Measurements from ENCODE around the gene PRKACA. TPM values are rescaled to one million over a fixed set of nuclear protein-coding genes. Genes with fewer than 3 reads are reported as not detected.
"Not testable (repeated sequence)": the region's sequence is repeated elsewhere in the genome, so short reads cannot be mapped to it uniquely, and the experiment has no call there.

PRKACA gene
- total RNA-seq, 4 donors from 2014 or later = 26.9 to 59.4 (median 41.3) TPM

DNA sequence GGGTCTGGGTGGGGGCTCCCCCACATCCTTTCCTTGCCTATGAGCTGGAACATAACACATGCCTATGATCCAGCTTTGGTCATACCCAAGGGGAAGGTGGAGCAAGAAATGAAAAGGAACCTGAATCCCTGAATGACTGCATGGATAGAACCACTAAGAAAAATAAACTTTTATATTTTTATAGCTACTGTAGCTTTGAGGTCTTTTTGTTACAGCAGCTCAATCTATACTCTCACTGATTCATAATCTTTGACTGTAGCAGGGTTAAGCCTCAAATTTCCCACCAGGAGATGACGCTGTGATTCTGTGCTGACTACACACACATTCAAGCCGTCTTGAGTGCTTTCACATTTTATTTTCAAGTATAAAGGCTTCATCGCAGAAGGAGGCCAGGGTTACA, 64.5 kb downstream of the PRKACA start:
- H3K27me3 ChIP-seq = peaks cover 0 to 16% of the 10 kb centered on the region in 2 donors
- no peak overlapping the region for H3K4me3 ChIP-seq
- no peak overlapping the region for H3K27ac ChIP-seq
- H3K9me3 ChIP-seq = peaks cover 0 to 22% (median 0%) of the 10 kb centered on the region in 4 donors
- H3K36me3 ChIP-seq = peaks cover 0 to 18% (median 0%) of the 10 kb centered on the region in 3 donors
- DNase-seq (ENCODE audit: low spot score in 2 of 2) = no peak
- H3K4me1 ChIP-seq = peaks cover 0 to 12% (median 5%) of the 10 kb centered on the region in 4 donors
- TF ChIP-seq, protein P1, sequence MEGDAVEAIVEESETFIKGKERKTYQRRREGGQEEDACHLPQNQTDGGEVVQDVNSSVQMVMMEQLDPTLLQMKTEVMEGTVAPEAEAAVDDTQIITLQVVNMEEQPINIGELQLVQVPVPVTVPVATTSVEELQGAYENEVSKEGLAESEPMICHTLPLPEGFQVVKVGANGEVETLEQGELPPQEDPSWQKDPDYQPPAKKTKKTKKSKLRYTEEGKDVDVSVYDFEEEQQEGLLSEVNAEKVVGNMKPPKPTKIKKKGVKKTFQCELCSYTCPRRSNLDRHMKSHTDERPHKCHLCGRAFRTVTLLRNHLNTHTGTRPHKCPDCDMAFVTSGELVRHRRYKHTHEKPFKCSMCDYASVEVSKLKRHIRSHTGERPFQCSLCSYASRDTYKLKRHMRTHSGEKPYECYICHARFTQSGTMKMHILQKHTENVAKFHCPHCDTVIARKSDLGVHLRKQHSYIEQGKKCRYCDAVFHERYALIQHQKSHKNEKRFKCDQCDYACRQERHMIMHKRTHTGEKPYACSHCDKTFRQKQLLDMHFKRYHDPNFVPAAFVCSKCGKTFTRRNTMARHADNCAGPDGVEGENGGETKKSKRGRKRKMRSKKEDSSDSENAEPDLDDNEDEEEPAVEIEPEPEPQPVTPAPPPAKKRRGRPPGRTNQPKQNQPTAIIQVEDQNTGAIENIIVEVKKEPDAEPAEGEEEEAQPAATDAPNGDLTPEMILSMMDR (IDR thresholded peaks at IDR 0.05) = no peak
- no peak for TF ChIP-seq POLR2A (IDR thresholded peaks at IDR 0.05)
- 93 to 99% methylated on average over 3 of the region's 3 CpGs for WGBS, 2 donors

DNA sequence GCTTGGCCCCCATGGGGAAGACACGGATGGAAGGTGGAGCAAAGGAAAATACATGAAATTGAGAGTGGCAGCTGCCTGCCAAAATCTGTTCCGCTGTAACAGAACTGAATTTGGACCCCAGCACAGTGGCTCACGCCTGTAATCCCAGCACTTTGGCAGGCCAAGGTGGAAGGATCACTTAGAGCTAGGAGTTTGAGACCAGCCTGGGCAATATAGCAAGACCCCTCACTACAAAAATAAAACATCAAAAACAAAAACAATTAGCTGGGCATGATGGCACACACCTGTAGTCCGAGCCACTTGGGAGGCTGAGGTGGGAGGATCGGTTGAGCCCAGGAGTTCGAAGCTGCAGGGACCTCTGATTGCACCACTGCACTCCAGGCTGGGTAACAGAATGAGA, 65.1 kb downstream of the PRKACA start:
- no peak for DNase-seq (ENCODE audit: low spot score in 2 of 2)

DNA sequence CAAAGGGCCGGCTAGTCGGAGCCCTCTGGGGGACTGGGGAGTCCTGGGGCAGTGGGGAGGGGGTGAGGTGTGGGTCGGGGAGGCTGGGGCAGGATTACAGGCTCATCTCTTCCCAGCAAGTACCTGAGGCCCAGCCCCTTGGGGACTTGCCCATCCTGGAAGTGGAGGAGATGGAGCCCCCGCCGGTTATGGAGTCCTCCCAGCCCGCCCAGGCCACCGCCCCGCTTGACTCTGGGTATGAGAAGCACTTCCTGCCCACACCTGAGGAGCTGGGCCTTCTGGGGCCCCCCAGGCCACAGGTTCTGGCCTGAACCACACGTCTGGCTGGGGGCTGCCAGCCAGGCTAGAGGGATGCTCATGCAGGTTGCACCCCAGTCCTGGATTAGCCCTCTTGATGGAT, 65.6 kb downstream of the PRKACA start:
- WGBS, 2 donors = 62 to 86% methylated on average over 5 to 9 of the region's 9 CpGs
- H3K27me3 ChIP-seq = peaks cover 0 to 6% of the 10 kb centered on the region in 2 donors
- no peak for DNase-seq (ENCODE audit: low spot score in 2 of 2)
- H3K27ac ChIP-seq = no peak overlapping the region
- H3K4me1 ChIP-seq = peaks cover 0 to 2% (median 0%) of the 10 kb centered on the region in 4 donors
- no peak overlapping the region for H3K4me3 ChIP-seq
- TF ChIP-seq, protein P1 (IDR thresholded peaks at IDR 0.05) = no peak
- no peak for TF ChIP-seq EP300 (IDR thresholded peaks at IDR 0.05)
- TF ChIP-seq POLR2A (IDR thresholded peaks at IDR 0.05) = no peak
- peaks cover 0 to 22% (median 0%) of the 10 kb centered on the region in 4 donors for H3K9me3 ChIP-seq
- peaks cover 0 to 18% (median 0%) of the 10 kb centered on the region in 3 donors for H3K36me3 ChIP-seq

More for the DNA sequence above, 65.1 kb downstream of the PRKACA start:
- Histone ChIP-seq H3K4me3 (no peak overlapping the region), H3K4me1 (peaks cover 0 to 6% (median 2%) of the 10 kb centered on the region in 4 donors), H3K9me3 (peaks cover 0 to 22% (median 0%) of the 10 kb centered on the region in 4 donors), H3K27ac (no peak overlapping the region), H3K36me3 (peaks cover 0 to 18% (median 0%) of the 10 kb centered on the region in 3 donors), H3K27me3 (peaks cover 0 to 10% of the 10 kb centered on the region in 2 donors)
- TF ChIP-seq, protein P1 (IDR thresholded peaks at IDR 0.05) = no peak
- TF ChIP-seq EP300 (IDR thresholded peaks at IDR 0.05) (no peak), POLR2A (IDR thresholded peaks at IDR 0.05) (no peak)
- WGBS, 2 donors = 91 to 93% methylated on average over 6 of the region's 6 CpGs

DNA sequence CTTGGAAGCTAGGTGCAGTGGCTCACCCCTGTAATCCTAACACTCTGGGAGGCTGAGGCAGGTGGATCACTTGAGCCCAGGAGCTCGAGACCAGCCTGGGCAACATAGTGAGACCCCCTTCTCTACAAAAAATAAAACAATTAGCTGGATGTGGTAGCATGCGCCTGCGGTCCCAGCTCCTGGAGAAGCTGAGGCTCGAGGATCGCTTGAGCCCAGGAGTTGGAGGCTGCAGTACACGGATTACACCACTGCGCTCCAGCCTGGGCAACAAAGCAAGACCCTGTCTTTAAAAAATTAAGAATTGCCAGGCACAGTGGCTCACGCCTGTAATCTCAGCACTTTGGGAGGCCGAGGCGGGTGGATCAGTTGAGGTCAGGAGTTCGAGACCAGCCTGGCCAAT, 66.6 kb downstream of the PRKACA start:
- not testable (repeated sequence) for H3K27me3 ChIP-seq; H3K27ac ChIP-seq; H3K4me1 ChIP-seq; H3K4me3 ChIP-seq; DNase-seq (ENCODE audit: low spot score in 2 of 2)
- Histone ChIP-seq H3K9me3 (peaks cover 0 to 22% (median 0%) of the 10 kb centered on the region in 4 donors), H3K36me3 (peaks cover 0 to 18% (median 0%) of the 10 kb centered on the region in 3 donors)
- 84 to 87% methylated on average over 11 of the region's 11 CpGs for WGBS, 2 donors

DNA sequence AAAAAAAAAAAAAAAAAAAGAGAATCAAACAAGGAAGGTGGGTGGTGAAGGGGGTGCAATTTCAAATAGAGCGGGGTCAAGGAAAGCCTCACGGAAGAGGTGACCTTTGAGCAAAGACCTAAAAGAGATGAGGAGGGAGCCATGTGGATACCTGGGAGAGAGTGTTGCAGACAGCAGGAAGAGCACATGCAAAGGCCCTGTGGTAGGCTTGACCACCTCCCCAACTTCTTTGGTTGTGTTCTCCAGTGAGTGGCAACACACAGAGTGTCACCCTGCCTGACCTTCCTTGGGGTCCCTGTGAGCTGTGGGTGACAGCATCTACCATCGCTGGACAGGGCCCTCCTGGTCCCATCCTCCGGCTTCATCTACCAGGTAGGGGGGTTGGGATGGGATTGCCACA, 67.0 kb downstream of the PRKACA start:
- TF ChIP-seq EP300 (IDR thresholded peaks at IDR 0.05) (no peak), POLR2A (IDR thresholded peaks at IDR 0.05) (no peak)
- TF ChIP-seq, protein P1 (IDR thresholded peaks at IDR 0.05) = no peak
- DNase-seq (ENCODE audit: low spot score in 2 of 2) = no peak
- H3K9me3 ChIP-seq = peaks cover 0 to 22% (median 0%) of the 10 kb centered on the region in 4 donors
- no peak overlapping the region for H3K4me3 ChIP-seq
- H3K27ac ChIP-seq = no peak overlapping the region
- H3K27me3 ChIP-seq = no peaks in the 10 kb centered on the region
- 94 to 95% methylated on average over 4 of the region's 4 CpGs for WGBS, 2 donors
- H3K36me3 ChIP-seq = peaks cover 0 to 18% (median 0%) of the 10 kb centered on the region in 3 donors
- no peaks in the 10 kb centered on the region for H3K4me1 ChIP-seq
